ENCODE measurements around the gene SCN1A. TPM values are rescaled to one million over a fixed set of nuclear protein-coding genes. Genes with fewer than 3 reads are reported as not detected.
"Not testable (repeated sequence)": the region's sequence is repeated elsewhere in the genome, so short reads cannot be mapped to it uniquely, and the experiment has no call there.

The SCN1A gene
- total and polyA plus RNA-seq, 5 experiments from 2014 or later, result not detected

DNA sequence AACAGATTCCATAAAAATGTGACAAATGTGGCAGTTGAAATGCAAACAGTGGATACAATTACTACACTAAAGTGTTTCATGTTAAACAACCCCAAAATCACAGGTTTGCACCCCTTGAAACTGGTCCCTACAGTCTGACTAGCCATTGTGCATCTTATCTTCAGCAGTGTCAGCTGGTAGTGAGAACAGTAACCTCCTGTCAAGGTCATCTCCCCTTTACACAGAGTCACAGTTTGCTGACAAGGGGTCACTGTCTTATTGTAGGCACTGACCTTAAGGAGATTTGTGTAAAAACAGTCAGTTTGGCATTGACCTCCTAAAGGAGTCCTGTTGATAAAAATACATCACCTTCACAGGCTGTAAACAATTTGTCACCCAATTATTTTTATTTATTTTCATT lies 137.0 kb downstream of the SCN1A start:
- POLR2A ChIA-PET, result no interaction called here
- DNase-seq, result no peak
- peaks cover 0 to 1% (median 0%) of the 10 kb centered on the region in 9 donors for H3K9me3 Mint-ChIP-seq
- no peaks in the 10 kb centered on the region for H3K4me1 Mint-ChIP-seq
- H3K27ac Mint-ChIP-seq, result no peak overlapping the region
- ATAC-seq, result no peak
- H3K4me3 Mint-ChIP-seq, result no peak overlapping the region
- peaks cover 0 to 17% (median 15%) of the 10 kb centered on the region in 5 donors for H3K27me3 Mint-ChIP-seq
- no peaks in the 10 kb centered on the region for H3K36me3 Mint-ChIP-seq

- no peaks in the 10 kb centered on the region for H3K4me1 Mint-ChIP-seq
- peaks cover 0 to 1% (median 0%) of the 10 kb centered on the region in 9 donors for H3K9me3 Mint-ChIP-seq
- H3K27me3 Mint-ChIP-seq, result peaks cover 3 to 23% (median 17%) of the 10 kb centered on the region in 5 donors
- ATAC-seq (no peak), DNase-seq (no peak)
- H3K36me3 Mint-ChIP-seq, result no peaks in the 10 kb centered on the region
- POLR2A ChIA-PET, result no interaction called here
- no peak overlapping the region for H3K27ac Mint-ChIP-seq
- no peak overlapping the region for H3K4me3 Mint-ChIP-seq
Measured at GRCh38 chr2:165989851-165990250, 138.0 kb downstream of the SCN1A start.

- DNase-seq (no peak), ATAC-seq (no peak)
- Mint-ChIP-seq H3K36me3 (no peaks in the 10 kb centered on the region), H3K4me1 (no peaks in the 10 kb centered on the region), H3K27ac (no peak overlapping the region), H3K9me3 (no peaks in the 10 kb centered on the region), H3K27me3 (peaks cover 16 to 41% (median 26%) of the 10 kb centered on the region in 5 donors), H3K4me3 (no peak overlapping the region)
- POLR2A ChIA-PET, result no interaction called here
Measured at GRCh38 chr2:165985120-165985519, 142.7 kb downstream of the SCN1A start.

- POLR2A ChIA-PET, DNase-seq, H3K4me3 Mint-ChIP-seq, H3K4me1 Mint-ChIP-seq, H3K36me3 Mint-ChIP-seq, H3K27ac Mint-ChIP-seq, H3K9me3 Mint-ChIP-seq, ATAC-seq: not testable (repeated sequence)
- H3K27me3 Mint-ChIP-seq, result peaks cover 14 to 40% (median 26%) of the 10 kb centered on the region in 5 donors
Measured at GRCh38 chr2:165972161-165972560, 155.7 kb downstream of the SCN1A start.

- peaks cover 16 to 40% (median 24%) of the 10 kb centered on the region in 5 donors for H3K27me3 Mint-ChIP-seq
- POLR2A ChIA-PET, result no interaction called here
- H3K9me3 Mint-ChIP-seq, result peaks cover 0 to under 1% (median 0%) of the 10 kb centered on the region in 9 donors
- no peaks in the 10 kb centered on the region for H3K4me1 Mint-ChIP-seq
- DNase-seq, result no peak
- H3K27ac Mint-ChIP-seq, result no peak overlapping the region
- H3K4me3 Mint-ChIP-seq, result no peak overlapping the region
- H3K36me3 Mint-ChIP-seq, result peaks cover 0 to 5% (median 0%) of the 10 kb centered on the region in 3 donors
- ATAC-seq, result no peak
Measured at GRCh38 chr2:165970663-165971062, 157.2 kb downstream of the SCN1A start.

DNA sequence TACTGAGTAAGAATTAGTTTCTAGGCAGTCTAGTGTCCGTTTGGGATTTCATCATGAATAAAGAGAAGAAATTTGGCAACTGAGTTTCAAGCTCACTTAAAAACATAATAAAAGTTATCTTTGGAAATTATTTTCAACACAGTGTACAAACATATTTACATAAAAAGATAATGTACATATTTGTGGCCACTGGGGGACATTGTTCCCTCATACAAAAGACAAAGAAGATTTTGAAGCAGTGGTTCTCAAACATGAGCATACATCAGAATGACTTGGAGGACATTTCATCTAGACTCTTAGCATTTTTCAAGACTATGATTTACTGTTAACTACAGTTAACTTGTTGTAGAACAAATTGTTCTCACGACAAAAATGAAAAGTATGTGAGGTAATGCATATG lies 158.6 kb downstream of the SCN1A start:
- POLR2A ChIA-PET, result no interaction called here
- Mint-ChIP-seq H3K4me1 (no peaks in the 10 kb centered on the region), H3K4me3 (no peak overlapping the region), H3K27ac (no peak overlapping the region), H3K9me3 (no peaks in the 10 kb centered on the region), H3K27me3 (peaks cover 13 to 38% (median 22%) of the 10 kb centered on the region in 5 donors), H3K36me3 (peaks cover 0 to 5% (median 0%) of the 10 kb centered on the region in 3 donors)
- no peak for DNase-seq
- no peak for ATAC-seq

- DNase-seq (no peak), ATAC-seq (no peak)
- Mint-ChIP-seq H3K27me3 (peaks cover 7 to 27% (median 12%) of the 10 kb centered on the region in 5 donors), H3K36me3 (peaks cover 0 to 5% (median 0%) of the 10 kb centered on the region in 3 donors), H3K27ac (no peak overlapping the region), H3K9me3 (no peaks in the 10 kb centered on the region), H3K4me1 (no peaks in the 10 kb centered on the region), H3K4me3 (no peak overlapping the region)
- POLR2A ChIA-PET, result no interaction called here
Measured at GRCh38 chr2:165967746-165968145, 160.1 kb downstream of the SCN1A start.

DNA sequence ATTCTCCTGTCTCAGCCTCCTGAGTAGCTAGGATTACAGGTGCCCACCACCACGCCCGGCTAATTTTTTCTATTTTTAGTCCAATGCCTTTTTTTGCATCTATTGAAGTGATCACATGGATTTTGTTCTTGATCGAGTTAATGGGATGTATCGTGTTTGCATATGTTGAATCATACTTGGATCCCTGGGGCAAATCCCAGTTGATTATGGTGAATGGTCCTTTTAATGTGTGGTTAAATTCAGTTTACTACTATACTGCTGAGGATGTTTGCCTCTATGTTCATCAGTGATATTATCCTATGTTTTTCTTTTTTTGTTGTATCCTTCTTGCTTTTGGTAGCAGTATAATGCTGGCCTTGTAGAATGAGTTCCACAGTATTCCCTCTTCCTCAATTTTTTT lies 166.0 kb downstream of the SCN1A start:
- no peaks in the 10 kb centered on the region for H3K36me3 Mint-ChIP-seq
- ATAC-seq (no peak), DNase-seq (no peak)
- H3K4me1 Mint-ChIP-seq, result no peaks in the 10 kb centered on the region
- no peak overlapping the region for H3K27ac Mint-ChIP-seq
- H3K27me3 Mint-ChIP-seq, result no peaks in the 10 kb centered on the region
- POLR2A ChIA-PET, result no interaction called here
- no peak overlapping the region for H3K4me3 Mint-ChIP-seq
- H3K9me3 Mint-ChIP-seq, result no peaks in the 10 kb centered on the region

DNA sequence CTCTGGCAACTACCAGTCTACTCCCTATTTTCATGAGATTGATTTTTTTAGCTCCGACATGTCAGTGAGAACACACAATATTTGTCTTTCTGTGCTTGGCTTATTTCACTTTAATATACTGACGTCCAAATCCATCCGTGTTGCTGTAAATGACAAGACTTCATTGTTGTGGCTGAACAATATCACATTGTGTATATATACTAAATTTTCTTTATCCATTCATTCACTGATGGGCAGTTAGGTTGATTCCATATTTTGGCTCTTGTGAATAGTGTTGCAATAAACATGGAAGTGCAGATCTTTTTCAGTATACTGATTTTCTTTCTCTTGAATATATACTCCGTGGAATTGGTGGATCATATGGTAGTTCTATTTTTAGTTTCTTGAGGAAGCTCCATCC lies 168.4 kb downstream of the SCN1A start:
- Mint-ChIP-seq H3K4me1 (peaks cover 2 to 21% (median 15%) of the 10 kb centered on the region in 4 donors), H3K36me3 (no peaks in the 10 kb centered on the region), H3K27me3 (no peaks in the 10 kb centered on the region), H3K4me3 (no peak overlapping the region), H3K27ac (no peak overlapping the region), H3K9me3 (no peaks in the 10 kb centered on the region)
- DNase-seq, result no peak
- POLR2A ChIA-PET, result no interaction called here
- ATAC-seq, result no peak

DNA sequence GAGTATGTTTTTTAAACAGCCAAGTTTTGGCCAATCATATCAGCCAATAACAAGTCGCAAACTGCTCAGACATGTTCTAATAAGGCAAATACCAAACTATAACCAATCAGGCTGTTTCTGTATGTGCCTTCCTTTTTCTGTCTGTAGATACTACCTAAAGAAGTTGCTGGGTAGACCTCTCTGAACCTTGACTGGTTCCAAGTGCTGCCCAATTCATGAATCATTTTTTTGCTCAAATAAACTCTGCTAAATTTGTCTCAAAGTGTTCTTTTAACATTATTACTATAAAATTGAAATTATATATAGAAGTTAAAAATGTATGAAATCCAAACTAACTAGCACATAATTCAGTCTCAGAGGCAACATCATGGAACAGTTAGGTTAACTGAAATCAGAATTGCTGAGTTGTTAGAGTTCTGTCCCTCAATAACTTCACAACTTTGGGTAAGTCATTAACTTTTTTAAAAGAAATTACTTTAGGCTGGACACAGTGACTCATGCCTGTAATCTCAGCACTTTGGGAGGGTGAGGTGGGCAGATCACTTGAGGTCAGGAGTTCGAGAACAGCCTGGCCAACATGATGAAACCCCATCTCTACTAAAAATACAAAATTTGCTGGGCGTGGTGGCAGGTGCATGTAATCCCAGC lies 169.4 kb downstream of the SCN1A start:
- Mint-ChIP-seq H3K9me3 (no peaks in the 10 kb centered on the region), H3K27me3 (no peaks in the 10 kb centered on the region), H3K4me1 (peaks cover 2 to 25% (median 17%) of the 10 kb centered on the region in 4 donors), H3K27ac (no peak overlapping the region), H3K4me3 (no peak overlapping the region), H3K36me3 (no peaks in the 10 kb centered on the region)
- no peak for ATAC-seq
- no peak for DNase-seq
- POLR2A ChIA-PET, result no interaction called here

DNA sequence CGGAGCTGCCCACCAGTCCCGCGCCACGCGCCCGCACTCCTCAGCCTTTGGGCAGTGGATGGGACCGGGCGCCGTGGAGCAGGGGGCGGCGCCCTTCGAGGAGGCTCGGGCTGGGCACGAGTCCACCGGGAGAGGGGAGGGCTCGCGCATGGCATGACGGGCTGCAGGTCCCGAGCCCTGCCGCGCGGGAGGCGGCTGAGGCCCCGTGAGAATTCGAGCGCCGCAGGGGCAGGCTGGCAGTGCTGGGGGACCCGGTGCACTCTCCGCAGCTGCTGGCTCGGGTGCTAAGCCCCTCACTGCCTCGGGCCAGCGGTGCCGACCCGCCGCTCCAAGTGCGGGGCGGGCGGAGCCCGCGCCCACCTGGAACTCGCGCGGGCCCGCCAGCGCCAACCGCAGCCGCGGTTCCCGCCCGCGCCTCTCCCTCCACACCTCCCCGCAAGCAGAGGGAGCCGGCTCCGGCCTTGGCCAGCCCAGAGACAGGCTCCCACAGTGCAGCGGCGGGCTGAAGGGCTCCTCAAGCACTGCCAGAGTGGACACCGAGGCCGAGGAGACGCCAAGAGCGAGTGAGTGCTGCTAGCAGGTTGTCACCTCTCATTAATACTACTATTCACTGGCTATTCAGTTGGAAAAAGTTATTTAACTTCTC lies 170.7 kb downstream of the SCN1A start:
- no peak for DNase-seq
- no peak for ATAC-seq
- Mint-ChIP-seq H3K4me3 (no peak overlapping the region), H3K27me3 (no peaks in the 10 kb centered on the region), H3K9me3 (no peaks in the 10 kb centered on the region), H3K4me1 (peaks cover 2 to 25% (median 17%) of the 10 kb centered on the region in 4 donors), H3K27ac (no peak overlapping the region), H3K36me3 (no peaks in the 10 kb centered on the region)
- POLR2A ChIA-PET, result no interaction called here

GRCh38 chr2:165953655-165954606 lies 173.9 kb downstream of the SCN1A start, which contains the start of gene TTC21B:
Gene TTC21B, minus strand, starts transcription at chr2:165953776. Its CDS starts 71 bp downstream, at chr2:165953705.
- H3K4me3 Mint-ChIP-seq, result peak within 1 kb of the TSS in 5 of 10 donors; percentile 16 to 72 (median 45)
- POLR2A ChIA-PET, result interaction anchor here (0.7 to 1.2 kb wide), 3 partner anchors 9 to 174 kb away, joined by 3 to 6 read pairs (median 3); partner anchors contain the start of gene SCN1A

More at GRCh38 chr2:165953655-165954606, 173.9 kb downstream of the SCN1A start, which contains the start of gene TTC21B:
- peak within 1 kb of the TSS in 4 of 10 donors; percentile 67 to 80 (median 74) for H3K27ac Mint-ChIP-seq
- peaks cover 2 to 25% (median 19%) of the 10 kb centered on the region in 4 donors for H3K4me1 Mint-ChIP-seq
- H3K27me3 Mint-ChIP-seq, result no peaks in the 10 kb centered on the region
- ATAC-seq (peak; percentile 93 to 94), DNase-seq (peak; percentile 88 to 96 (median 94))
- H3K9me3 Mint-ChIP-seq, result no peaks in the 10 kb centered on the region
- peaks cover 0 to 7% (median 0%) of the 10 kb centered on the region in 3 donors for H3K36me3 Mint-ChIP-seq
